Endothelial cell of umbilical vein (primary cell): ENCODE measurements around the gene A3GALT2. TPM values are rescaled to one million over a fixed set of nuclear protein-coding genes. Genes with fewer than 3 reads are reported as not detected.

ENCODE experiments used
- BruUV-seq: library from RNA; stranded (reverse); fragments of 400-500 nt; replicated peaks from 2 replicates; lab custom pipeline; 2021; lab: Mats Ljungman, UMichigan
- CTCF ChIA-PET: fragments of 300-600, 350-600 bp; sonication (Branson Sonifier 250); formaldehyde crosslinking; loops from one replicate; lab custom pipeline; 2021; ENCODE audit warnings: antibody characterized with exemption, inconsistent platforms; lab: Charles Lee
- POLR2A ChIA-PET: fragments of 300-600, 350-600 bp; sonication (Branson Sonifier 250); formaldehyde crosslinking; loops from one replicate; lab custom pipeline; 2021; ENCODE audit warnings: antibody characterized with exemption, inconsistent platforms; lab: Charles Lee
- DNase-seq: peaks from one replicate; pipeline ENCODE4 v3.0.0-alpha.2; 2011; ENCODE audit warnings: low read depth, low spot score
- FAIRE-seq: peaks from 2 replicates; lab custom pipeline; 2011; peaks lifted over from hg19 to GRCh38; lab: Jason Lieb, UNC
- H2AFZ ChIP-seq: 2 replicates; pipeline ENCODE4 v1.6.0; 2012; ENCODE audit warnings: low read depth, low read length, control low read depth, inconsistent platforms
- H3K27ac ChIP-seq: 2 replicates; pipeline ENCODE4 v1.5.1; 2011; ENCODE audit warnings: low read depth, mild to moderate bottlenecking, control low read depth, low read length, moderate library complexity; ENCODE audit not compliant: insufficient read depth
- H3K27me3 ChIP-seq, 2 experiments: 2 replicates each; pipeline versions ENCODE4 v1.6.0 to v1.6.1; 2011; ENCODE audit warnings: low read length in 2 of 2, mixed read lengths in 1 of 2; ENCODE audit not compliant: control insufficient read depth in 2 of 2, insufficient read depth in 2 of 2
- H3K36me3 ChIP-seq, 2 experiments: 2 replicates in 1 of 2; 3 replicates in 1 of 2; pipeline ENCODE4 v1.5.1; 2011; ENCODE audit warnings: low read length in 2 of 2, mild to moderate bottlenecking in 1 of 2, moderate library complexity in 1 of 2; ENCODE audit not compliant: control insufficient read depth in 2 of 2, insufficient read depth in 2 of 2; ENCODE audit errors: extremely low read depth in 1 of 2
- H3K4me1 ChIP-seq: 3 replicates; pipeline ENCODE4 v1.5.1; 2011; ENCODE audit warnings: mild to moderate bottlenecking, low read length; ENCODE audit not compliant: control insufficient read depth, insufficient read depth; ENCODE audit errors: extremely low read depth
- H3K4me2 ChIP-seq: 2 replicates; pipeline ENCODE4 v1.6.1; 2011; ENCODE audit warnings: low read length, control low read depth, mixed read lengths; ENCODE audit not compliant: insufficient read depth
- H3K4me3 ChIP-seq, 3 experiments: fragments of 200-600 bp in 1 of 3; sonication (generic), shearing (Covaris generic) in 1 of 3; replicated peaks in 1 of 3; 2 replicates each; pipeline ENCODE4 v1.5.1; 2011 to 2016; ENCODE audit warnings: control low read depth in 3 of 3, low read length in 3 of 3, mild to moderate bottlenecking in 2 of 3, inconsistent platforms in 1 of 3, low read depth in 1 of 3, moderate library complexity in 1 of 3; ENCODE audit not compliant: insufficient read depth in 1 of 3
- H3K79me2 ChIP-seq: 2 replicates; pipeline ENCODE4 v1.6.0; 2012; ENCODE audit warnings: low read length, inconsistent platforms; ENCODE audit not compliant: control insufficient read depth, insufficient read depth
- H3K9ac ChIP-seq: replicated peaks from 2 replicates; pipeline ENCODE3; 2011; ENCODE audit warnings: low read length, control low read depth; ENCODE audit not compliant: insufficient read depth; ENCODE audit errors: extremely low read depth
- H3K9me1 ChIP-seq: replicated peaks from 3 replicates; pipeline ENCODE4 v1.6.0; 2011; ENCODE audit warnings: mild to moderate bottlenecking, low read length; ENCODE audit not compliant: control insufficient read depth, insufficient read depth; ENCODE audit errors: extremely low read depth
- H3K9me3 ChIP-seq: replicated peaks from 2 replicates; pipeline ENCODE4 v1.5.1; 2012; ENCODE audit warnings: low read length, inconsistent platforms; ENCODE audit not compliant: control insufficient read depth, insufficient read depth
- H4K20me1 ChIP-seq: replicated peaks from 2 replicates; pipeline ENCODE3; 2011; ENCODE audit warnings: mild to moderate bottlenecking, low read length; ENCODE audit not compliant: control insufficient read depth, insufficient read depth; ENCODE audit errors: extremely low read depth
- EZH2 ChIP-seq: IDR thresholded peaks from 2 replicates; pipeline ENCODE4 v1.6.1; 2012; ENCODE audit warnings: borderline replicate concordance, low read depth, mild to moderate bottlenecking, moderate library complexity, low read length, inconsistent platforms; ENCODE audit not compliant: severe bottlenecking
- FOS ChIP-seq: IDR thresholded peaks from 2 replicates; pipeline ENCODE4 v1.6.1; 2011; ENCODE audit warnings: mild to moderate bottlenecking, low read length, moderate library complexity, borderline replicate concordance; ENCODE audit not compliant: insufficient read depth
- GATA2 ChIP-seq: IDR thresholded peaks from 2 replicates; pipeline ENCODE4 v1.7.0; 2011; ENCODE audit warnings: low read depth, mild to moderate bottlenecking, moderate library complexity, mixed read lengths, low read length; ENCODE audit not compliant: insufficient read length, insufficient read depth
- JUN ChIP-seq: IDR thresholded peaks from 2 replicates; pipeline ENCODE4 v1.6.1; 2011; ENCODE audit warnings: borderline replicate concordance, low read depth; ENCODE audit not compliant: insufficient read length, insufficient read depth
- MYC ChIP-seq: IDR thresholded peaks from one replicate; pipeline ENCODE4 v1.6.1; 2011; ENCODE audit warnings: mild to moderate bottlenecking, low read depth, low read length
- POLR2A ChIP-seq: IDR thresholded peaks from 2 replicates; pipeline ENCODE4 v1.6.1; 2012; ENCODE audit warnings: low read depth, mild to moderate bottlenecking, control low read depth, low read length
- POLR2AphosphoS5 ChIP-seq: IDR thresholded peaks from 2 replicates; pipeline ENCODE4 v1.6.1; 2012; ENCODE audit warnings: low read depth, mild to moderate bottlenecking, control low read depth, low read length, moderate library complexity; ENCODE audit not compliant: insufficient read depth
- dilution Hi-C: fragments of 300-500 bp; cut with MboI; formaldehyde crosslinking; loops from one replicate; pipeline ENCODE4 v1.15.0; 2019; ENCODE audit warnings: low sequenced_read_pairs; ENCODE audit not compliant: extremely low pct_ligation_motif_present
- intact Hi-C: fragments of 100-400 bp; cut with micrococcal nuclease; formaldehyde crosslinking; loops from one replicate; pipeline ENCODE4 v1.10.0; 2022
- polyA plus RNA-seq, 4 experiments: library from polyadenylated mRNA; depleted of rRNA in 3 of 4; stranded (reverse) in 3 of 4; unstranded in 1 of 4; fragments of >200 nt; gene quantifications; 2 replicates each; pipeline versions ENCODE4 v1.2.1 to v1.2.3, GENCODE V29; 2011 to 2012; ENCODE audit warnings: missing spikeins in 1 of 4
- total RNA-seq: library from RNA; stranded (reverse); gene quantifications from 2 replicates; pipeline ENCODE4 v1.2.3, GENCODE V29; 2021
- TF ChIP-seq, protein P1 (sequence below), 2 donors: IDR thresholded peaks; 1 replicate in 1 of 2; 2 replicates in 1 of 2; pipeline ENCODE4 v1.5.1; 2011; ENCODE audit warnings: low read length in 2 of 2, mild to moderate bottlenecking in 2 of 2, moderate library complexity in 2 of 2, control low read depth in 1 of 2, inconsistent platforms in 1 of 2, low read depth in 1 of 2; ENCODE audit not compliant: insufficient read depth in 1 of 2; ENCODE audit errors: extremely low read depth in 1 of 2
- TF ChIP-seq, protein P2 (sequence below): IDR thresholded peaks from 2 replicates; pipeline ENCODE4 v1.6.1; 2011; ENCODE audit not compliant: insufficient read depth, insufficient read length

The A3GALT2 gene
- total and polyA plus RNA-seq, 2 donors (not counting 3 experiments of a cell fraction or from before 2014, with no cell fraction given): not detected

DNA sequence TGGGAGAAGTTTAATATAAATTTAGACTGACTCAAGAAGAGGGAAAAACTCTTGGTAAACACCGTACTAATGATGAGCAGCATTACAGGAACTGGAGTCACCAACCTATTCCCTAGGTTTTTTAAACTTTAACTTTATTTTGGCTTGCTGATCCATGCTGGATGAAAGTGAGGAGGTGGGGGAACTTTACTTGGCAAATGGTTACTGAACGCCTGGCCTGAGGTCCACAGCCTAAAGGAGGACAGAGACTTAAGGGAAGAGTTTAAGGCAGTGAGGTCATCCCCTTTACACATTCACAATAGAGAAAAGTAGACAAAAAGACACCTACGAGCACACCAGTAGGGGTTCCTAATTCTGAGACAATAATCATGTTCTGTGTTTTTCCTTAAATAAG lies 25.6 kb upstream of the A3GALT2 start:
- CTCF ChIA-PET: interaction anchor here (1.5 to 1.6 kb wide), 2 partner anchors 8 to 26 kb away, joined by 3 to 6 read pairs; no protein-coding TSS in a partner anchor
- Histone ChIP-seq H3K36me3 (no peaks in the 10 kb centered on the region), H2AFZ (no peak overlapping the region), H3K9me1 (no peaks in the 10 kb centered on the region), H3K27ac (peak overlapping the region; percentile 94), H4K20me1 (peaks cover 2% of the 10 kb centered on the region), H3K4me3 (peak overlapping the region in 1 of 3 experiments; percentile 95), H3K9ac (peak overlapping the region; percentile 55), H3K4me2 (peak overlapping the region; percentile 94), H3K79me2 (peaks cover 74% of the 10 kb centered on the region), H3K4me1 (peaks cover 65% of the 10 kb centered on the region), H3K27me3 (no peaks in the 10 kb centered on the region), H3K9me3 (no peaks in the 10 kb centered on the region)
- dilution Hi-C loops (no loop called here), intact Hi-C loops (no loop called here)
- TF ChIP-seq POLR2A: no peak
- no peak for TF ChIP-seq POLR2AphosphoS5
- no peak for TF ChIP-seq JUN
- no peak for TF ChIP-seq FOS
- TF ChIP-seq, protein P1, sequence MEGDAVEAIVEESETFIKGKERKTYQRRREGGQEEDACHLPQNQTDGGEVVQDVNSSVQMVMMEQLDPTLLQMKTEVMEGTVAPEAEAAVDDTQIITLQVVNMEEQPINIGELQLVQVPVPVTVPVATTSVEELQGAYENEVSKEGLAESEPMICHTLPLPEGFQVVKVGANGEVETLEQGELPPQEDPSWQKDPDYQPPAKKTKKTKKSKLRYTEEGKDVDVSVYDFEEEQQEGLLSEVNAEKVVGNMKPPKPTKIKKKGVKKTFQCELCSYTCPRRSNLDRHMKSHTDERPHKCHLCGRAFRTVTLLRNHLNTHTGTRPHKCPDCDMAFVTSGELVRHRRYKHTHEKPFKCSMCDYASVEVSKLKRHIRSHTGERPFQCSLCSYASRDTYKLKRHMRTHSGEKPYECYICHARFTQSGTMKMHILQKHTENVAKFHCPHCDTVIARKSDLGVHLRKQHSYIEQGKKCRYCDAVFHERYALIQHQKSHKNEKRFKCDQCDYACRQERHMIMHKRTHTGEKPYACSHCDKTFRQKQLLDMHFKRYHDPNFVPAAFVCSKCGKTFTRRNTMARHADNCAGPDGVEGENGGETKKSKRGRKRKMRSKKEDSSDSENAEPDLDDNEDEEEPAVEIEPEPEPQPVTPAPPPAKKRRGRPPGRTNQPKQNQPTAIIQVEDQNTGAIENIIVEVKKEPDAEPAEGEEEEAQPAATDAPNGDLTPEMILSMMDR (IDR thresholded peaks at IDR 0.05; ENCODE audit: extremely low read depth in 1 of 2, insufficient read depth in 1 of 2, low read depth in 1 of 2, low read length in 2 of 2): no peak
- TF ChIP-seq EZH2: no peak
- TF ChIP-seq MYC: no peak
- TF ChIP-seq, protein P2, sequence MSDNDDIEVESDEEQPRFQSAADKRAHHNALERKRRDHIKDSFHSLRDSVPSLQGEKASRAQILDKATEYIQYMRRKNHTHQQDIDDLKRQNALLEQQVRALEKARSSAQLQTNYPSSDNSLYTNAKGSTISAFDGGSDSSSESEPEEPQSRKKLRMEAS: no peak
- no peak for TF ChIP-seq GATA2
- POLR2A ChIA-PET: interaction anchor here (1.3 kb wide), 1 partner anchor 8 kb away, joined by 5 read pairs; no protein-coding TSS in a partner anchor
- DNase-seq: no peak
- no TSS peak for BruUV-seq
- FAIRE-seq: no peak
